B cell (primary cell): ENCODE measurements around the gene HS1BP3. TPM values are rescaled to one million over a fixed set of nuclear protein-coding genes. Genes with fewer than 3 reads are reported as not detected.

Experiments used
- ATAC-seq: fragments of 200-7000 bp; cut with Tn5 transposase; one replicate; pipeline ENCODE4 v1.10.0; 2021; ENCODE audit warnings: low read depth, mild to moderate bottlenecking, moderate number of reproducible peaks, moderate library complexity
- CTCF ChIA-PET: fragments of 350-600 bp; sonication (Branson Sonifier 250); formaldehyde crosslinking; loops from one replicate; lab custom pipeline; 2021; ENCODE audit warnings: antibody characterized with exemption, inconsistent platforms; lab: Charles Lee
- POLR2A ChIA-PET: fragments of 350-600 bp; sonication (Branson Sonifier 250); formaldehyde crosslinking; loops from one replicate; lab custom pipeline; 2021; ENCODE audit warnings: antibody characterized with exemption; lab: Charles Lee
- DNase-seq: peaks from one replicate; pipeline ENCODE4 v3.0.0; 2013
- H2AFZ ChIP-seq: 2 replicates; pipeline ENCODE4 v1.6.1; 2012; ENCODE audit warnings: mild to moderate bottlenecking, low read depth, low read length; ENCODE audit not compliant: insufficient read depth, poor library complexity, severe bottlenecking
- H3K27ac ChIP-seq, 2 donors: 1 replicate in 1 of 2; 2 replicates in 1 of 2; pipeline ENCODE4 v1.5.1; 2012 to 2013; ENCODE audit warnings: low read length in 2 of 2, mild to moderate bottlenecking in 2 of 2, moderate library complexity in 1 of 2
- H3K27me3 ChIP-seq, 4 experiments: fragments of 200-600 bp in 1 of 4; sonication (generic) in 1 of 4; replicated peaks in 1 of 4; 1 replicate in 2 of 4; 2 replicates in 2 of 4; pipeline versions ENCODE4 v1.6.1 to v1.7.0; 2013 to 2016; ENCODE audit warnings: low read length in 3 of 4, mild to moderate bottlenecking in 2 of 4, mixed read lengths in 1 of 4, moderate library complexity in 1 of 4; ENCODE audit not compliant: insufficient read depth in 4 of 4, control insufficient read depth in 3 of 4; ENCODE audit errors: control extremely low read depth in 1 of 4
- H3K36me3 ChIP-seq, 2 experiments: replicated peaks in 1 of 2; 1 replicate in 1 of 2; 2 replicates in 1 of 2; pipeline versions ENCODE4 v1.6.1 to v1.7.1; 2013; ENCODE audit warnings: low read length in 1 of 2; ENCODE audit not compliant: insufficient read depth in 2 of 2, control insufficient read depth in 1 of 2; ENCODE audit errors: control extremely low read depth in 1 of 2, extremely low read depth in 1 of 2
- H3K4me1 ChIP-seq, 2 donors: fragments of 200-600 bp in 1 of 2; sonication (generic) in 1 of 2; 1 replicate in 1 of 2; 2 replicates in 1 of 2; pipeline versions ENCODE4 v1.5.1 to v1.6.1; 2013 to 2017; ENCODE audit warnings: low read length in 2 of 2; ENCODE audit not compliant: control insufficient read depth in 2 of 2, insufficient read depth in 2 of 2
- H3K4me2 ChIP-seq: replicated peaks from 2 replicates; pipeline ENCODE3; 2012; ENCODE audit warnings: mild to moderate bottlenecking, low read depth, low read length; ENCODE audit not compliant: poor library complexity, severe bottlenecking
- H3K4me3 ChIP-seq, 5 experiments: fragments of 200-600 bp in 1 of 5; sonication (generic) in 1 of 5; 1 replicate in 3 of 5; 2 replicates in 2 of 5; pipeline versions ENCODE4 v1.5.1 to v1.7.0; 2011 to 2016; ENCODE audit warnings: low read length in 4 of 5, mild to moderate bottlenecking in 4 of 5, low read depth in 2 of 5, control low read depth in 1 of 5, moderate library complexity in 1 of 5; ENCODE audit not compliant: insufficient read depth in 1 of 5; ENCODE audit errors: control extremely low read depth in 1 of 5, extremely low read depth in 1 of 5
- H3K79me2 ChIP-seq: fragments of 200-600 bp; sonication (generic); one replicate; pipeline ENCODE4 v1.6.0; 2016; ENCODE audit warnings: low read length; ENCODE audit not compliant: control insufficient read depth, insufficient read depth
- H3K9ac ChIP-seq: fragments of 200-600 bp; sonication (generic); 2 replicates; pipeline ENCODE4 v1.6.1; 2017; ENCODE audit warnings: mild to moderate bottlenecking, low read length, moderate library complexity
- H3K9me3 ChIP-seq, 3 donors: one replicate each; pipeline versions ENCODE4 v1.6.1 to v1.7.1; 2013; ENCODE audit warnings: low read length in 2 of 3; ENCODE audit not compliant: control insufficient read depth in 2 of 3, insufficient read depth in 1 of 3; ENCODE audit errors: control extremely low read depth in 1 of 3
- H4K20me1 ChIP-seq: 2 replicates; pipeline ENCODE4 v1.6.0; 2012; ENCODE audit warnings: mild to moderate bottlenecking, low read length; ENCODE audit not compliant: insufficient read depth, control insufficient read depth, poor library complexity, severe bottlenecking
- H3K27ac Mint-ChIP-seq: one replicate; pipeline ENCODE4 v1.8.0; 2021; ENCODE audit warnings: mixed read lengths
- H3K27me3 Mint-ChIP-seq: one replicate; pipeline ENCODE4 v1.8.0; 2021; ENCODE audit warnings: mixed read lengths
- H3K4me1 Mint-ChIP-seq: one replicate; pipeline ENCODE4 v1.8.0; 2021; ENCODE audit warnings: mixed read lengths
- H3K4me3 Mint-ChIP-seq: one replicate; pipeline ENCODE4 v1.8.0; 2021; ENCODE audit warnings: mixed read lengths
- H3K9me3 Mint-ChIP-seq: one replicate; pipeline ENCODE4 v1.8.0; 2022; ENCODE audit warnings: mixed read lengths; ENCODE audit not compliant: insufficient read depth
- EZH2 ChIP-seq: IDR thresholded peaks from 2 replicates; pipeline ENCODE4 v1.6.1; 2012; ENCODE audit warnings: borderline replicate concordance, low read depth, mild to moderate bottlenecking, moderate library complexity, low read length; ENCODE audit not compliant: insufficient read depth, poor library complexity, severe bottlenecking
- WGBS: methylation state at CpG from one replicate; pipeline ENCODE4 v1.1.5; 2013; ENCODE audit warnings: missing lambda C conversion rate; ENCODE audit not compliant: insufficient coverage; 5-methylcytosine and 5-hydroxymethylcytosine counted together
- intact Hi-C: fragments of 100-400 bp; cut with micrococcal nuclease; formaldehyde crosslinking; loops from one replicate; pipeline ENCODE4 v1.10.0; 2022
- polyA plus RNA-seq: library from polyadenylated mRNA; depleted of rRNA; stranded (reverse); fragments of >200 nt; gene quantifications from 2 replicates; pipeline ENCODE4 v1.2.3, GENCODE V29; 2012
- total RNA-seq, 2 donors: library from RNA; stranded (reverse); fragments of 120-200 nt in 1 of 2; gene quantifications; 1 replicate in 1 of 2; 2 replicates in 1 of 2; pipeline versions ENCODE4 v1.2.3 to v1.2.4, GENCODE V29; 2013 to 2022
- TF ChIP-seq, protein P1 (sequence below): fragments of 200-600 bp; IDR thresholded peaks from one replicate; pipeline ENCODE4 v1.8.0; 2022; ENCODE audit warnings: antibody characterized with exemption, mild to moderate bottlenecking

The HS1BP3 gene
- total and polyA plus RNA-seq, 2 donors (not counting 1 experiment from before 2014, with no cell fraction given): 27.8 to 28.7 TPM

GRCh38 chr2:20625491-20626391, 25.2 kb downstream of the HS1BP3 start:
- Histone ChIP-seq H3K36me3 (peaks cover 0 to 51% of the 10 kb centered on the region in 2 experiments), H3K4me2 (no peak overlapping the region), H3K4me3 (no peak overlapping the region), H3K4me1 (no peaks in the 10 kb centered on the region), H2AFZ (no peak overlapping the region), H3K79me2 (no peaks in the 10 kb centered on the region), H3K9me3 (no peaks in the 10 kb centered on the region), H4K20me1 (peaks cover 7% of the 10 kb centered on the region), H3K9ac (no peak overlapping the region), H3K27ac (no peak overlapping the region), H3K27me3 (no peaks in the 10 kb centered on the region)
- ATAC-seq: no peak
- no peak overlapping the region for H3K4me3 Mint-ChIP-seq
- TF ChIP-seq EZH2: no peak
- TF ChIP-seq, protein P1, sequence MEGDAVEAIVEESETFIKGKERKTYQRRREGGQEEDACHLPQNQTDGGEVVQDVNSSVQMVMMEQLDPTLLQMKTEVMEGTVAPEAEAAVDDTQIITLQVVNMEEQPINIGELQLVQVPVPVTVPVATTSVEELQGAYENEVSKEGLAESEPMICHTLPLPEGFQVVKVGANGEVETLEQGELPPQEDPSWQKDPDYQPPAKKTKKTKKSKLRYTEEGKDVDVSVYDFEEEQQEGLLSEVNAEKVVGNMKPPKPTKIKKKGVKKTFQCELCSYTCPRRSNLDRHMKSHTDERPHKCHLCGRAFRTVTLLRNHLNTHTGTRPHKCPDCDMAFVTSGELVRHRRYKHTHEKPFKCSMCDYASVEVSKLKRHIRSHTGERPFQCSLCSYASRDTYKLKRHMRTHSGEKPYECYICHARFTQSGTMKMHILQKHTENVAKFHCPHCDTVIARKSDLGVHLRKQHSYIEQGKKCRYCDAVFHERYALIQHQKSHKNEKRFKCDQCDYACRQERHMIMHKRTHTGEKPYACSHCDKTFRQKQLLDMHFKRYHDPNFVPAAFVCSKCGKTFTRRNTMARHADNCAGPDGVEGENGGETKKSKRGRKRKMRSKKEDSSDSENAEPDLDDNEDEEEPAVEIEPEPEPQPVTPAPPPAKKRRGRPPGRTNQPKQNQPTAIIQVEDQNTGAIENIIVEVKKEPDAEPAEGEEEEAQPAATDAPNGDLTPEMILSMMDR: no peak
- no peaks in the 10 kb centered on the region for H3K4me1 Mint-ChIP-seq
- 94% methylated on average over 17 of the region's 19 CpGs for WGBS
- intact Hi-C loops: no loop called here
- no peaks in the 10 kb centered on the region for H3K27me3 Mint-ChIP-seq
- no peaks in the 10 kb centered on the region for H3K9me3 Mint-ChIP-seq
- H3K27ac Mint-ChIP-seq: no peak overlapping the region
- DNase-seq: no peak
- POLR2A ChIA-PET: no interaction called here
- CTCF ChIA-PET: interaction anchor here (0.8 to 1.1 kb wide), 2 partner anchors 9 to 18 kb away, joined by 3 to 4 read pairs; no protein-coding TSS in a partner anchor

GRCh38 chr2:20624884-20625485, 25.9 kb downstream of the HS1BP3 start:
- Histone ChIP-seq H2AFZ (no peak overlapping the region), H3K9me3 (no peaks in the 10 kb centered on the region), H3K27ac (no peak overlapping the region), H3K79me2 (no peaks in the 10 kb centered on the region), H3K4me3 (no peak overlapping the region), H3K9ac (no peak overlapping the region), H3K4me2 (no peak overlapping the region), H4K20me1 (peaks cover 5% of the 10 kb centered on the region), H3K27me3 (no peaks in the 10 kb centered on the region), H3K4me1 (no peaks in the 10 kb centered on the region), H3K36me3 (peaks cover 0 to 54% of the 10 kb centered on the region in 2 experiments)
- no peak overlapping the region for H3K27ac Mint-ChIP-seq
- intact Hi-C loops: no loop called here
- DNase-seq (no peak), ATAC-seq (no peak)
- no peak overlapping the region for H3K4me3 Mint-ChIP-seq
- H3K9me3 Mint-ChIP-seq: no peaks in the 10 kb centered on the region
- POLR2A ChIA-PET: no interaction called here
- CTCF ChIA-PET: interaction anchor here (1.1 kb wide), 1 partner anchor 10 kb away, joined by 3 read pairs; no protein-coding TSS in a partner anchor
- TF ChIP-seq, protein P1: no peak
- WGBS: 88% methylated on average over 11 of the region's 11 CpGs
- no peaks in the 10 kb centered on the region for H3K4me1 Mint-ChIP-seq
- no peaks in the 10 kb centered on the region for H3K27me3 Mint-ChIP-seq
